K562 (cell line): ENCODE data around the gene INPP4B. TPM values are rescaled to one million over a fixed set of nuclear protein-coding genes. Genes with fewer than 3 reads are reported as not detected.

Experiments used
- JUND ChIP-seq, 2 experiments: IDR thresholded peaks; 2 replicates in 1 of 2; 3 replicates in 1 of 2; pipeline ENCODE4 v1.6.1; 2011; ENCODE audit warnings: borderline replicate concordance in 2 of 2, low read depth in 2 of 2, low read length in 2 of 2, improper control_type of control experiment in 1 of 2, missing biosample characterization in 1 of 2, missing genetic modification characterization in 1 of 2, missing genetic modification reagents in 1 of 2
- NCOR1 ChIP-seq: fragments of 450-650 bp; IDR thresholded peaks from 2 replicates; pipeline ENCODE4 v1.6.1; 2016; ENCODE audit warnings: mild to moderate bottlenecking, moderate library complexity
- SMARCC2 ChIP-seq: fragments of 450-650 bp; IDR thresholded peaks from 2 replicates; pipeline ENCODE4 v1.6.1; 2017; ENCODE audit warnings: antibody characterized with exemption, moderate library complexity, mild to moderate bottlenecking, low read depth
- SNRNP70 ChIP-seq: fragments of 200-400 bp; formaldehyde crosslinking; optimal IDR thresholded peaks from 2 replicates; pipeline ENCODE3; 2017; ENCODE audit warnings: low read depth, low read length
- ZFPM2 ChIP-seq: fragments of 250-450 bp; sonication (Bioruptor Pico); IDR thresholded peaks from 2 replicates; pipeline ENCODE4 v1.5.1; 2022; ENCODE audit warnings: mild to moderate bottlenecking
- ZNF75A ChIP-seq: fragments of 450-650 bp; formaldehyde crosslinking; IDR thresholded peaks from 2 replicates; pipeline ENCODE4 v1.4.0; 2020; ENCODE audit warnings: mild to moderate bottlenecking
- polyA plus RNA-seq, 8 experiments: library from polyadenylated mRNA; depleted of rRNA in 4 of 8; stranded (reverse) in 5 of 8; unstranded in 3 of 8; fragments of >200 nt; fragmentation: Nextera tagmentation in 2 of 8; fragmentation: Illumina TruSeq in 1 of 8; extraction: Ambion mirVana in 2 of 8; extraction: Trizol in 1 of 8; gene quantifications; 2 replicates each; pipeline versions ENCODE4 v1.2.1 to v1.2.3, GENCODE V29; 2011 to 2014; ENCODE audit warnings: inconsistent platforms in 1 of 8, missing spikeins in 1 of 8
- total RNA-seq, 7 experiments: library from RNA; depleted of rRNA in 6 of 7; stranded (reverse); fragments of >200 nt in 6 of 7; fragmentation: Illumina TruSeq in 2 of 7; extraction: Trizol in 2 of 7; gene quantifications; 2 replicates each; pipeline versions ENCODE4 v1.2.1 to v1.2.3, GENCODE V29; 2011 to 2021; ENCODE audit warnings: low replicate concordance in 1 of 7
- TF ChIP-seq, protein P1 (sequence below): sonication (generic); formaldehyde crosslinking; IDR thresholded peaks from 2 replicates; pipeline ENCODE4 v1.8.1; 2023; ENCODE audit warnings: mild to moderate bottlenecking, missing genetic modification reagents
- TF ChIP-seq, protein P2 (sequence below): fragments of 250-450 bp; sonication (Bioruptor Pico); IDR thresholded peaks from 2 replicates; pipeline ENCODE4 v1.4.0; 2020; ENCODE audit warnings: mild to moderate bottlenecking

INPP4B gene
- total and polyA plus RNA-seq, 9 of the 15 experiments (the other 6 are each of a cell fraction or from before 2014, with no cell fraction given): 0.04 to 0.11 TPM; not detected in 7

DNA sequence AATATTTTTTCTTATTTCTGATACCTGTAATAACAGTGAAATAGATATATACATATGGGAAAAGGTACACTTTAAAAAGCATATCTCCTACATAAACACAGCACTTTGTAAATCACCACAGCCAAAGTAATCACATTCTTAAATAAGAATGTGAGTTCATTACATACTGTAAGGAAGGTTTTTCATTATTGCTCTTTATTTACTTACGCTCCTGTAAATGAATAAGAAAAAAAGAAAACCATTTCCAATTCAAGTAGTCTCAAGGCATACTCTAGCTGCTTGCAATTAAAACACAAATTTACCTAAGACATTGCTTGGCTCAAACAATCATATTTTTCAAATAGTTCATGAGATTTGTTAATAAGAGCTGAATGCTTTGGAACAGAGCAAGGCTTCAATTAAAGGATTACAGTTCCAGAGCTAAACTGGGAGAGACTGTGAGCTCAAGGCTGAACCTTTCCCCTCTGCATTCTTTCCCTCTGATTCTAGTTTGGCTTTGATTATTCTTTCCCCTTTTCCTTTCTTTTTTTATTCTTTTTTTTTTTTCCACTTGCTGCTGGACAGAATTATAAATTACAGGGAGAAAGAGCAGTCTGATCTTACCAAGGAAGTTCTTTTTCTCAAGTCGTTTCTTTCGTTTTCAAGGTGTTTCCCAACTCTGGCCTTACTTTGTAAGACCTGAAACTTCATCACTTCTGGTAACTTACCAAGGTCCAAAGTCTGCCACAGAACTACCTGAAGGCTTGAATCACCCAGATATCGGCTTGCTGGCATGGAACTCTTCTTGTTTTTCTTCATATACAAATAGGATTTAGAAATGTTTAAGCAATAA lies 278.3 kb downstream of the INPP4B start (continued):
- TF ChIP-seq, protein P1, sequence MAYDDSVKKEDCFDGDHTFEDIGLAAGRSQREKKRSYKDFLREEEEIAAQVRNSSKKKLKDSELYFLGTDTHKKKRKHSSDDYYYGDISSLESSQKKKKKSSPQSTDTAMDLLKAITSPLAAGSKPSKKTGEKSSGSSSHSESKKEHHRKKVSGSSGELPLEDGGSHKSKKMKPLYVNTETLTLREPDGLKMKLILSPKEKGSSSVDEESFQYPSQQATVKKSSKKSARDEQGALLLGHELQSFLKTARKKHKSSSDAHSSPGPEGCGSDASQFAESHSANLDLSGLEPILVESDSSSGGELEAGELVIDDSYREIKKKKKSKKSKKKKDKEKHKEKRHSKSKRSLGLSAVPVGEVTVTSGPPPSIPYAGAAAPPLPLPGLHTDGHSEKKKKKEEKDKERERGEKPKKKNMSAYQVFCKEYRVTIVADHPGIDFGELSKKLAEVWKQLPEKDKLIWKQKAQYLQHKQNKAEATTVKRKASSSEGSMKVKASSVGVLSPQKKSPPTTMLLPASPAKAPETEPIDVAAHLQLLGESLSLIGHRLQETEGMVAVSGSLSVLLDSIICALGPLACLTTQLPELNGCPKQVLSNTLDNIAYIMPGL: no peak
- TF ChIP-seq ZNF75A (no peak), SMARCC2 (no peak), SNRNP70 (no peak), ZFPM2 (CRISPR knock-in tag) (no peak), NCOR1 (no peak), JUND (IDR thresholded peaks at IDR 0.05; ENCODE audit: borderline replicate concordance, low read depth, low read length) (no peak), JUND (tag; IDR thresholded peaks at IDR 0.05; ENCODE audit: borderline replicate concordance, low read depth, low read length) (no peak)
- TF ChIP-seq, protein P2, sequence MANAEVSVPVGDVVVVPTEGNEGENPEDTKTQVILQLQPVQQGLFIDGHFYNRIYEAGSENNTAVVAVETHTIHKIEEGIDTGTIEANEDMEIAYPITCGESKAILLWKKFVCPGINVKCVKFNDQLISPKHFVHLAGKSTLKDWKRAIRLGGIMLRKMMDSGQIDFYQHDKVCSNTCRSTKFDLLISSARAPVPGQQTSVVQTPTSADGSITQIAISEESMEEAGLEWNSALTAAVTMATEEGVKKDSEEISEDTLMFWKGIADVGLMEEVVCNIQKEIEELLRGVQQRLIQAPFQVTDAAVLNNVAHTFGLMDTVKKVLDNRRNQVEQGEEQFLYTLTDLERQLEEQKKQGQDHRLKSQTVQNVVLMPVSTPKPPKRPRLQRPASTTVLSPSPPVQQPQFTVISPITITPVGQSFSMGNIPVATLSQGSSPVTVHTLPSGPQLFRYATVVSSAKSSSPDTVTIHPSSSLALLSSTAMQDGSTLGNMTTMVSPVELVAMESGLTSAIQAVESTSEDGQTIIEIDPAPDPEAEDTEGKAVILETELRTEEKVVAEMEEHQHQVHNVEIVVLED: no peak
- TF ChIP-seq, all 486 proteins: peak for 0
